Bone marrow (tissue), 2 donors: ENCODE data around the gene CIB4.

Experiments
- DNase-seq, 2 donors: peaks; one replicate each; lab custom pipeline; 2025; lab: John Stamatoyannopoulos, UW

CIB4 gene

GRCh38 chr2:26607698-26608097, 33.5 kb downstream of the CIB4 start:
- no peak for DNase-seq

- no peak for DNase-seq
Observed at GRCh38 chr2:26606847-26607190, 34.3 kb downstream of the CIB4 start.

GRCh38 chr2:26605999-26606846, 34.9 kb downstream of the CIB4 start:
- no peak for DNase-seq

- DNase-seq = peak in 1 of 2 donors; percentile 18
Observed at GRCh38 chr2:26605195-26605998, 35.8 kb downstream of the CIB4 start.

- no peak for DNase-seq
Observed at GRCh38 chr2:26602575-26602974, 38.6 kb downstream of the CIB4 start.

- DNase-seq = no peak
Observed at GRCh38 chr2:26599387-26599786, 41.8 kb downstream of the CIB4 start.

- DNase-seq = no peak
Observed at GRCh38 chr2:26598996-26599373, 42.2 kb downstream of the CIB4 start.

GRCh38 chr2:26598336-26598995, 42.7 kb downstream of the CIB4 start:
- DNase-seq = no peak

GRCh38 chr2:26597197-26597596, 44.0 kb downstream of the CIB4 start:
- no peak for DNase-seq

- no peak for DNase-seq
Observed at GRCh38 chr2:26595146-26595545, 46.0 kb downstream of the CIB4 start.

GRCh38 chr2:26591619-26592505, 49.3 kb downstream of the CIB4 start:
- no peak for DNase-seq

GRCh38 chr2:26590980-26591618, 50.1 kb downstream of the CIB4 start:
- no peak for DNase-seq

- no peak for DNase-seq
Observed at GRCh38 chr2:26590508-26590907, 50.7 kb downstream of the CIB4 start.

- no peak for DNase-seq
Observed at GRCh38 chr2:26588576-26588975, 52.6 kb downstream of the CIB4 start.

GRCh38 chr2:26587994-26588393, 53.2 kb downstream of the CIB4 start:
- DNase-seq = no peak

GRCh38 chr2:26585966-26586365, 55.2 kb downstream of the CIB4 start:
- DNase-seq = no peak

- DNase-seq = no peak
Observed at GRCh38 chr2:26585100-26585499, 56.1 kb downstream of the CIB4 start.

- DNase-seq = no peak
Observed at GRCh38 chr2:26584656-26585055, 56.5 kb downstream of the CIB4 start.

GRCh38 chr2:26584191-26584590, 57.0 kb downstream of the CIB4 start:
- DNase-seq = no peak

- no peak for DNase-seq
Observed at GRCh38 chr2:26583381-26583911, 57.7 kb downstream of the CIB4 start.

GRCh38 chr2:26582890-26583289, 58.3 kb downstream of the CIB4 start:
- no peak for DNase-seq
